ENCODE measurements around the gene IL1RL2.

IL1RL2 gene

DNA sequence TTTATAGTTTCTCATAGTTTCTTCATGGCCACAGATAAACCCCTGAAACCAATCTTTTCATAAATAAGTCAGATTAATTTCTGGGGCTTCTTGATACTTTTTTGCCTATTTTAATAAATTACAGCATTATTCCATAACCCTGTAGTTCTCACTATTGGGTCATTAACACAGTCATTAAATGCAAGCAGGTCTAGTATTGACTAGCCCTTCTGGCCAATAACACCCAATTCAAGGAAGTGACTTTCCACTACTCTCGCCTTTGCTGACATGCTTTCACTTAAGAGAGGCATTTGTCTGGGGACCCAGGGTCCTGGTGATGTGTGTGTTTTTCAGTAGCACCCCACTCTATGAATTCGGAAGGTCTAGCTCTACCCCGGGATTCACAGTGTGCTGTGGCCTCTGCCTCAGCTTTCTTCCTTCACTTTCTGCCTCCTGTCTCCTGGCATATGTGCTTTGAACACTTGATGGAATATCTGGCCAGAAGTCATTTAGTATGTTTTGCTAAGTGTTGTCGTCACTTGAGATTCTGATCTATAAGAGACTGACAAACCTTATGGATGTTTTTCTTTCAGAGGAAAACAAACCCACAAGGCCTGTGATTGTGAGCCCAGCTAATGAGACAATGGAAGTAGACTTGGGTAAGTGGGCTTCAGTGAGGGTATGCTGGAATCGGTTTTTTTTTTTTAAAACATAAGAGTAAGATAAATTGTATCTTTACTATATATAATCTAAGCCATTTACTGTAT, 18.6 kb upstream of the IL1RL2 start:
- no peaks in the 10 kb centered on the region for H3K36me3 ChIP-seq (replicated peaks; ENCODE audit: insufficient read depth, low read length)
- H3K27ac ChIP-seq (ENCODE audit: low read length): no peak overlapping the region
- H3K79me2 ChIP-seq (ENCODE audit: low read length): no peaks in the 10 kb centered on the region
- DNase-seq: no peak
- no peak overlapping the region for H3K9ac ChIP-seq (ENCODE audit: low read length)
- H3K27me3 ChIP-seq (replicated peaks; ENCODE audit: insufficient read depth, low read length): no peaks in the 10 kb centered on the region
- no peaks in the 10 kb centered on the region for H3K4me1 ChIP-seq (ENCODE audit: low read length)
- H4K20me1 ChIP-seq (ENCODE audit: insufficient read depth, low read length): no peaks in the 10 kb centered on the region
- no peak overlapping the region for H2AFZ ChIP-seq (ENCODE audit: low read length)
- H3F3A ChIP-seq (ENCODE audit: insufficient read depth, low read length): no peaks in the 10 kb centered on the region
- H3K9me3 ChIP-seq (replicated peaks; ENCODE audit: insufficient read depth, low read length): no peaks in the 10 kb centered on the region
- H3K4me2 ChIP-seq (ENCODE audit: low read depth, low read length): no peak overlapping the region
- H3K9me2 ChIP-seq (replicated peaks; ENCODE audit: insufficient read depth, low read length): no peaks in the 10 kb centered on the region
- TF ChIP-seq, protein P1, sequence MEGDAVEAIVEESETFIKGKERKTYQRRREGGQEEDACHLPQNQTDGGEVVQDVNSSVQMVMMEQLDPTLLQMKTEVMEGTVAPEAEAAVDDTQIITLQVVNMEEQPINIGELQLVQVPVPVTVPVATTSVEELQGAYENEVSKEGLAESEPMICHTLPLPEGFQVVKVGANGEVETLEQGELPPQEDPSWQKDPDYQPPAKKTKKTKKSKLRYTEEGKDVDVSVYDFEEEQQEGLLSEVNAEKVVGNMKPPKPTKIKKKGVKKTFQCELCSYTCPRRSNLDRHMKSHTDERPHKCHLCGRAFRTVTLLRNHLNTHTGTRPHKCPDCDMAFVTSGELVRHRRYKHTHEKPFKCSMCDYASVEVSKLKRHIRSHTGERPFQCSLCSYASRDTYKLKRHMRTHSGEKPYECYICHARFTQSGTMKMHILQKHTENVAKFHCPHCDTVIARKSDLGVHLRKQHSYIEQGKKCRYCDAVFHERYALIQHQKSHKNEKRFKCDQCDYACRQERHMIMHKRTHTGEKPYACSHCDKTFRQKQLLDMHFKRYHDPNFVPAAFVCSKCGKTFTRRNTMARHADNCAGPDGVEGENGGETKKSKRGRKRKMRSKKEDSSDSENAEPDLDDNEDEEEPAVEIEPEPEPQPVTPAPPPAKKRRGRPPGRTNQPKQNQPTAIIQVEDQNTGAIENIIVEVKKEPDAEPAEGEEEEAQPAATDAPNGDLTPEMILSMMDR (IDR thresholded peaks at IDR 0.05; ENCODE audit: low read length): no peak
- TF ChIP-seq EZH2 (optimal IDR thresholded peaks at IDR 0.05; ENCODE audit: low read depth, low read length): no peak
- TF ChIP-seq EZH2phosphoT487 (IDR thresholded peaks at IDR 0.05; ENCODE audit: low read length): no peak
- H3K4me3 ChIP-seq (ENCODE audit: low read length): no peak overlapping the region

DNA sequence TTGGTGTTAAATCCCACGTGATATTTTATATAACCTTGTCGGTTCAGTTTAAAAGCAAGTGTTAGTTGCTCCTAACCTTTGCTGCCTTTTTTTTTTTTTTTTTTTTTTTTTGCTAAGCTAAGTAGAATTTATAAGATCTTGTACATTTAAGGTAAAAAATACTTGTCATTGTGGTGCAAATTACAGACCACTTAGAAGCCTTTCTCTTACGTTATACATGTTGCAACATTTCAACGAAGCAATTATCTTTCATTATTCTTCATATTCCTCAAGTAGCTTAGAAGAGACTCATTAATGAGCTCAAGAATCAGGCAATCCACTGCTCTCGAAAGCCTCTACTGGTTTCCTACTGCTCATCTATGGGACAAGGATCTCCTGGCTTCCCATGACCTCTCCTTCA, 14.9 kb upstream of the IL1RL2 start:
- Histone ChIP-seq H3F3A (ENCODE audit: insufficient read depth, low read length) (no peaks in the 10 kb centered on the region), H3K79me2 (ENCODE audit: low read length) (no peaks in the 10 kb centered on the region), H3K9me3 (replicated peaks; ENCODE audit: insufficient read depth, low read length) (no peaks in the 10 kb centered on the region), H4K20me1 (ENCODE audit: insufficient read depth, low read length) (no peaks in the 10 kb centered on the region), H3K9me2 (replicated peaks; ENCODE audit: insufficient read depth, low read length) (no peaks in the 10 kb centered on the region), H3K9ac (ENCODE audit: low read length) (no peak overlapping the region), H3K4me3 (ENCODE audit: low read length) (no peak overlapping the region), H3K4me1 (ENCODE audit: low read length) (no peaks in the 10 kb centered on the region), H3K27ac (ENCODE audit: low read length) (no peak overlapping the region), H2AFZ (ENCODE audit: low read length) (no peak overlapping the region), H3K27me3 (replicated peaks; ENCODE audit: insufficient read depth, low read length) (no peaks in the 10 kb centered on the region), H3K36me3 (replicated peaks; ENCODE audit: insufficient read depth, low read length) (no peaks in the 10 kb centered on the region), H3K4me2 (ENCODE audit: low read depth, low read length) (no peak overlapping the region)
- DNase-seq: no peak
- TF ChIP-seq EZH2 (optimal IDR thresholded peaks at IDR 0.05; ENCODE audit: low read depth, low read length) (no peak), EZH2phosphoT487 (IDR thresholded peaks at IDR 0.05; ENCODE audit: low read length) (no peak)
- TF ChIP-seq, protein P1 (IDR thresholded peaks at IDR 0.05; ENCODE audit: low read length): no peak

DNA sequence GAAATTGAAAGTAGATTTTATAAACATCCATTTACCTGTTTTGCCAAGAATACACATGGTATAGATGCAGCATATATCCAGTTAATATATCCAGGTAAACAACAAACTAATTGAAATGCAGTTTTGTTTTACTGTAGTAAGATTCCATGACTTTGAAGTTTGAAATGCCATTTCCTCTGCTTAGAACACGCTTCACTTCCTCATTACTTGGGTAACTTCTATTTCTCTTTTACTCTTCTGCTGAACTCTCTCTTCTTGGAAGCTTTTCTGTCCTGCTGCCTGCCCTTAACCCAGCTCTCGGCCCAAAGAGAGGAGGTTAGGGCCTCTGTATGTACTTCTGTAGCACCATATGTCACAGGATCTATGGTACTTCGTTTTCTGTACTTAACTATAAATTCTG, 14.1 kb upstream of the IL1RL2 start:
- H3K27ac ChIP-seq (ENCODE audit: low read length): no peak overlapping the region

More for the DNA sequence above, 14.1 kb upstream of the IL1RL2 start:
- Histone ChIP-seq H3K9ac (ENCODE audit: low read length) (no peak overlapping the region), H2AFZ (ENCODE audit: low read length) (no peak overlapping the region), H3K4me1 (ENCODE audit: low read length) (no peaks in the 10 kb centered on the region), H3K4me3 (ENCODE audit: low read length) (no peak overlapping the region), H3K36me3 (replicated peaks; ENCODE audit: insufficient read depth, low read length) (no peaks in the 10 kb centered on the region), H4K20me1 (ENCODE audit: insufficient read depth, low read length) (no peaks in the 10 kb centered on the region), H3K9me3 (replicated peaks; ENCODE audit: insufficient read depth, low read length) (no peaks in the 10 kb centered on the region), H3F3A (ENCODE audit: insufficient read depth, low read length) (no peaks in the 10 kb centered on the region), H3K4me2 (ENCODE audit: low read depth, low read length) (no peak overlapping the region), H3K27me3 (replicated peaks; ENCODE audit: insufficient read depth, low read length) (no peaks in the 10 kb centered on the region), H3K79me2 (ENCODE audit: low read length) (no peaks in the 10 kb centered on the region), H3K9me2 (replicated peaks; ENCODE audit: insufficient read depth, low read length) (no peaks in the 10 kb centered on the region)
- no peak for DNase-seq
- no peak for TF ChIP-seq EZH2 (optimal IDR thresholded peaks at IDR 0.05; ENCODE audit: low read depth, low read length)
- TF ChIP-seq, protein P1 (IDR thresholded peaks at IDR 0.05; ENCODE audit: low read length): no peak
- TF ChIP-seq EZH2phosphoT487 (IDR thresholded peaks at IDR 0.05; ENCODE audit: low read length): no peak
